Endothelial cell of umbilical vein (primary cell): Measurements from ENCODE around the gene SPATA32. TPM values are rescaled to one million over a fixed set of nuclear protein-coding genes. Genes with fewer than 3 reads are reported as not detected.

Experiments used
- BruUV-seq: library from RNA; stranded (reverse); fragments of 400-500 nt; replicated peaks from 2 replicates; lab custom pipeline; 2021; lab: Mats Ljungman, UMichigan
- CTCF ChIA-PET: fragments of 300-600, 350-600 bp; sonication (Branson Sonifier 250); formaldehyde crosslinking; loops from one replicate; lab custom pipeline; 2021; ENCODE audit warnings: antibody characterized with exemption, inconsistent platforms; lab: Charles Lee
- POLR2A ChIA-PET: fragments of 300-600, 350-600 bp; sonication (Branson Sonifier 250); formaldehyde crosslinking; loops from one replicate; lab custom pipeline; 2021; ENCODE audit warnings: antibody characterized with exemption, inconsistent platforms; lab: Charles Lee
- DNase-seq: peaks from one replicate; pipeline ENCODE4 v3.0.0-alpha.2; 2011; ENCODE audit warnings: low read depth, low spot score
- FAIRE-seq: peaks from 2 replicates; lab custom pipeline; 2011; peaks lifted over from hg19 to GRCh38; lab: Jason Lieb, UNC
- H2AFZ ChIP-seq: 2 replicates; pipeline ENCODE4 v1.6.0; 2012; ENCODE audit warnings: low read depth, low read length, control low read depth, inconsistent platforms
- H3K27ac ChIP-seq: 2 replicates; pipeline ENCODE4 v1.5.1; 2011; ENCODE audit warnings: low read depth, mild to moderate bottlenecking, control low read depth, low read length, moderate library complexity; ENCODE audit not compliant: insufficient read depth
- H3K27me3 ChIP-seq, 2 experiments: 2 replicates each; pipeline versions ENCODE4 v1.6.0 to v1.6.1; 2011; ENCODE audit warnings: low read length in 2 of 2, mixed read lengths in 1 of 2; ENCODE audit not compliant: control insufficient read depth in 2 of 2, insufficient read depth in 2 of 2
- H3K36me3 ChIP-seq, 2 experiments: 2 replicates in 1 of 2; 3 replicates in 1 of 2; pipeline ENCODE4 v1.5.1; 2011; ENCODE audit warnings: low read length in 2 of 2, mild to moderate bottlenecking in 1 of 2, moderate library complexity in 1 of 2; ENCODE audit not compliant: control insufficient read depth in 2 of 2, insufficient read depth in 2 of 2; ENCODE audit errors: extremely low read depth in 1 of 2
- H3K4me1 ChIP-seq: 3 replicates; pipeline ENCODE4 v1.5.1; 2011; ENCODE audit warnings: mild to moderate bottlenecking, low read length; ENCODE audit not compliant: control insufficient read depth, insufficient read depth; ENCODE audit errors: extremely low read depth
- H3K4me2 ChIP-seq: 2 replicates; pipeline ENCODE4 v1.6.1; 2011; ENCODE audit warnings: low read length, control low read depth, mixed read lengths; ENCODE audit not compliant: insufficient read depth
- H3K4me3 ChIP-seq, 3 experiments: fragments of 200-600 bp in 1 of 3; sonication (generic), shearing (Covaris generic) in 1 of 3; replicated peaks in 1 of 3; 2 replicates each; pipeline ENCODE4 v1.5.1; 2011 to 2016; ENCODE audit warnings: control low read depth in 3 of 3, low read length in 3 of 3, mild to moderate bottlenecking in 2 of 3, inconsistent platforms in 1 of 3, low read depth in 1 of 3, moderate library complexity in 1 of 3; ENCODE audit not compliant: insufficient read depth in 1 of 3
- H3K79me2 ChIP-seq: 2 replicates; pipeline ENCODE4 v1.6.0; 2012; ENCODE audit warnings: low read length, inconsistent platforms; ENCODE audit not compliant: control insufficient read depth, insufficient read depth
- H3K9ac ChIP-seq: replicated peaks from 2 replicates; pipeline ENCODE3; 2011; ENCODE audit warnings: low read length, control low read depth; ENCODE audit not compliant: insufficient read depth; ENCODE audit errors: extremely low read depth
- H3K9me1 ChIP-seq: replicated peaks from 3 replicates; pipeline ENCODE4 v1.6.0; 2011; ENCODE audit warnings: mild to moderate bottlenecking, low read length; ENCODE audit not compliant: control insufficient read depth, insufficient read depth; ENCODE audit errors: extremely low read depth
- H3K9me3 ChIP-seq: replicated peaks from 2 replicates; pipeline ENCODE4 v1.5.1; 2012; ENCODE audit warnings: low read length, inconsistent platforms; ENCODE audit not compliant: control insufficient read depth, insufficient read depth
- H4K20me1 ChIP-seq: replicated peaks from 2 replicates; pipeline ENCODE3; 2011; ENCODE audit warnings: mild to moderate bottlenecking, low read length; ENCODE audit not compliant: control insufficient read depth, insufficient read depth; ENCODE audit errors: extremely low read depth
- CTCF ChIP-seq, 2 donors: IDR thresholded peaks; 1 replicate in 1 of 2; 2 replicates in 1 of 2; pipeline ENCODE4 v1.5.1; 2011; ENCODE audit warnings: low read length in 2 of 2, mild to moderate bottlenecking in 2 of 2, moderate library complexity in 2 of 2, control low read depth in 1 of 2, inconsistent platforms in 1 of 2, low read depth in 1 of 2; ENCODE audit not compliant: insufficient read depth in 1 of 2; ENCODE audit errors: extremely low read depth in 1 of 2
- EZH2 ChIP-seq: IDR thresholded peaks from 2 replicates; pipeline ENCODE4 v1.6.1; 2012; ENCODE audit warnings: borderline replicate concordance, low read depth, mild to moderate bottlenecking, moderate library complexity, low read length, inconsistent platforms; ENCODE audit not compliant: severe bottlenecking
- FOS ChIP-seq: IDR thresholded peaks from 2 replicates; pipeline ENCODE4 v1.6.1; 2011; ENCODE audit warnings: mild to moderate bottlenecking, low read length, moderate library complexity, borderline replicate concordance; ENCODE audit not compliant: insufficient read depth
- GATA2 ChIP-seq: IDR thresholded peaks from 2 replicates; pipeline ENCODE4 v1.7.0; 2011; ENCODE audit warnings: low read depth, mild to moderate bottlenecking, moderate library complexity, mixed read lengths, low read length; ENCODE audit not compliant: insufficient read length, insufficient read depth
- JUN ChIP-seq: IDR thresholded peaks from 2 replicates; pipeline ENCODE4 v1.6.1; 2011; ENCODE audit warnings: borderline replicate concordance, low read depth; ENCODE audit not compliant: insufficient read length, insufficient read depth
- MAX ChIP-seq: IDR thresholded peaks from 2 replicates; pipeline ENCODE4 v1.6.1; 2011; ENCODE audit not compliant: insufficient read depth, insufficient read length
- MYC ChIP-seq: IDR thresholded peaks from one replicate; pipeline ENCODE4 v1.6.1; 2011; ENCODE audit warnings: mild to moderate bottlenecking, low read depth, low read length
- POLR2A ChIP-seq: IDR thresholded peaks from 2 replicates; pipeline ENCODE4 v1.6.1; 2012; ENCODE audit warnings: low read depth, mild to moderate bottlenecking, control low read depth, low read length
- POLR2AphosphoS5 ChIP-seq: IDR thresholded peaks from 2 replicates; pipeline ENCODE4 v1.6.1; 2012; ENCODE audit warnings: low read depth, mild to moderate bottlenecking, control low read depth, low read length, moderate library complexity; ENCODE audit not compliant: insufficient read depth
- dilution Hi-C: fragments of 300-500 bp; cut with MboI; formaldehyde crosslinking; loops from one replicate; pipeline ENCODE4 v1.15.0; 2019; ENCODE audit warnings: low sequenced_read_pairs; ENCODE audit not compliant: extremely low pct_ligation_motif_present
- intact Hi-C: fragments of 100-400 bp; cut with micrococcal nuclease; formaldehyde crosslinking; loops from one replicate; pipeline ENCODE4 v1.10.0; 2022
- polyA plus RNA-seq, 4 experiments: library from polyadenylated mRNA; depleted of rRNA in 3 of 4; stranded (reverse) in 3 of 4; unstranded in 1 of 4; fragments of >200 nt; gene quantifications; 2 replicates each; pipeline versions ENCODE4 v1.2.1 to v1.2.3, GENCODE V29; 2011 to 2012; ENCODE audit warnings: missing spikeins in 1 of 4
- total RNA-seq: library from RNA; stranded (reverse); gene quantifications from 2 replicates; pipeline ENCODE4 v1.2.3, GENCODE V29; 2021

Gene SPATA32
- total and polyA plus RNA-seq, 2 donors (not counting 3 experiments of a cell fraction or from before 2014, with no cell fraction given) = not detected

- Histone ChIP-seq H2AFZ (no peak overlapping the region), H3K27me3 (no peaks in the 10 kb centered on the region), H3K36me3 (peaks cover 11 to 22% of the 10 kb centered on the region in 2 experiments), H3K4me2 (no peak overlapping the region), H3K9me3 (no peaks in the 10 kb centered on the region), H3K9ac (no peak overlapping the region), H3K9me1 (no peaks in the 10 kb centered on the region), H3K79me2 (no peaks in the 10 kb centered on the region), H3K4me1 (peaks cover 27% of the 10 kb centered on the region), H4K20me1 (no peaks in the 10 kb centered on the region), H3K27ac (peak overlapping the region; percentile 4), H3K4me3 (no peak overlapping the region)
- TF ChIP-seq CTCF (IDR thresholded peaks at IDR 0.05; ENCODE audit: extremely low read depth in 1 of 2, insufficient read depth in 1 of 2, low read depth in 1 of 2, low read length in 2 of 2) = no peak
- TF ChIP-seq GATA2 = no peak
- BruUV-seq = no TSS peak
- ChIA-PET CTCF (interaction anchor here (0.9 to 6.6 kb wide), 5 partner anchors 33 to 116 kb away, joined by 3 to 283 read pairs (median 4); no protein-coding TSS in a partner anchor), POLR2A (no interaction called here)
- dilution Hi-C loops = no loop called here
- intact Hi-C loops = no loop called here
- DNase-seq (no peak), FAIRE-seq (no peak)
Observed at GRCh38 chr17:45274033-45274432, 12.1 kb upstream of the SPATA32 start.

GRCh38 chr17:45273551-45273957 lies 11.7 kb upstream of the SPATA32 start:
- Histone ChIP-seq H2AFZ (no peak overlapping the region), H3K27ac (peak overlapping the region; percentile 4), H3K36me3 (peaks cover 11 to 27% of the 10 kb centered on the region in 2 experiments), H3K4me3 (no peak overlapping the region), H3K4me1 (peaks cover 26% of the 10 kb centered on the region), H3K4me2 (no peak overlapping the region), H3K79me2 (no peaks in the 10 kb centered on the region), H3K27me3 (no peaks in the 10 kb centered on the region), H4K20me1 (no peaks in the 10 kb centered on the region), H3K9ac (no peak overlapping the region), H3K9me3 (no peaks in the 10 kb centered on the region), H3K9me1 (no peaks in the 10 kb centered on the region)
- dilution Hi-C loops (no loop called here), intact Hi-C loops (no loop called here)
- FAIRE-seq = peak; percentile 80
- TF ChIP-seq EZH2 (no peak), POLR2AphosphoS5 (no peak), MYC (peak; percentile 43), CTCF (IDR thresholded peaks at IDR 0.05; ENCODE audit: extremely low read depth in 1 of 2, insufficient read depth in 1 of 2, low read depth in 1 of 2, low read length in 2 of 2) (no peak), JUN (peak; percentile 40), POLR2A (no peak), MAX (no peak), FOS (peak; percentile 64), GATA2 (no peak)
- BruUV-seq = no TSS peak
- DNase-seq = peak; percentile 70
- CTCF ChIA-PET = interaction anchor here (0.9 to 6.6 kb wide), 4 partner anchors 41 to 116 kb away, joined by 3 to 283 read pairs (median 4); no protein-coding TSS in a partner anchor
- POLR2A ChIA-PET = no interaction called here
